Anterior cingulate cortex (tissue), 58 donors: ENCODE measurements around the gene GJC2.

Experiments
- DNase-seq, 58 donors: peaks; one replicate each; lab custom pipeline; 2025; lab: John Stamatoyannopoulos, UW

The GJC2 gene

DNA sequence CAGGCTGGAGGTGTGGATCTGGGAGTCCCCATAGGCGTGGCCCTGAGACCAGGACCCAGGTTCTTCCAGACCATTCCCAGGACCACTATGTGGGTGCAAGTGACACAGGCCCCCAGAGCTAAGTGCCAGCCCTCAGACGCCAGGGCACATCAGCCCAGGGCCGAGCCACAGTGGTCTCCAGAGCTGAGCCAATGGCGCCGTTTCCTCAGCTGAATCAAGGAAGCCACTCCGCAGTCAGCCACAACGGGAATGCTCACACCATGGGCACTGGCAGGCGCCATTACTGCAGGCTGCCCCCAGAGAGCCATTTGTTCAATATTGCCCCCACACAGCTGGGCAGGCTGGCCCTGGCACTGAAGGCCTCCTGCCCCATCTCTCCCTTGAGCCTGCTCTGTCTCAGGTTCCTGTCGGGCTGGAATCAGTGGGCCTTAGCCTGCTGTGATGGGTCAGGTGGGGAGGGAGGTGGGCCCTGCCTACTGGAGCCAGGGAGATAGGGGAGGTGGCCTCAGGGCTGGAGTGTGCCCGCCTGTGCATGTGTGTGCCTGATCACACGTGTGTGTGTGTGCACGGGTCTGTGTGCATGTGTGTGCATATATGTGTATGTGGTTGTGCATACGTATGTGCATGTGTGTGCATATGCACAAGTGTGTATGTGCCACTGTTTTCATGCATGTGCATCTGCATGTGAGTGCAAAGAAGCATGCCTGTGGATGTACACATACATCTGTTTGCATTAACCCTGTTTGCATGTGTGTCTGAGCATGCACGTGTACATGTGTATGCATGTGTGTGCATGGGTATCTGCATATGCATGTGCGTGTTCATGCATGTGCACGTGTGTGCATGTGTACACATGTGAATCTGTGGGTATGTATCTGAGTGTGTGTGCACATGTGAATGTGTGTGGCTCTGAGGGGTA is 6.1 kb downstream of the GJC2 start:
- DNase-seq, result no peak

DNA sequence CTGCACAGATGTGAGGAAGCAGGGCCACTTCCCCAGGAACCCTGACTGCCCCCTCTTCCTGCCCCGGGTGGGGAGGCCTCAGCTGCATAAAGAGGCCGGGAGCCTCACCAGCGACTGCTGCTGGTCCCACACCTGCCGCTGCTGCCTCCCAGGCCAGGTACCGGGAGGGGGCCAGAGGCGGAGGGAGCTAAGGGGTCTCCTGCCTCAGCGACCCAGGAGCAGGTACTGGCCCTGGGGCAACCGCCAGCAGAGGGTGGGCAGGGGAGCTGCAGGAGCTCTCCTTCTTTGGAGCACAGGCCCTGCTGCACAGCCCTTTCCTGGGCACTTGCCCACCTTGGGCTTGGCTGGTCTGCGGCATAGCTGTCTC is 6.8 kb downstream of the GJC2 start:
- no peak for DNase-seq

DNA sequence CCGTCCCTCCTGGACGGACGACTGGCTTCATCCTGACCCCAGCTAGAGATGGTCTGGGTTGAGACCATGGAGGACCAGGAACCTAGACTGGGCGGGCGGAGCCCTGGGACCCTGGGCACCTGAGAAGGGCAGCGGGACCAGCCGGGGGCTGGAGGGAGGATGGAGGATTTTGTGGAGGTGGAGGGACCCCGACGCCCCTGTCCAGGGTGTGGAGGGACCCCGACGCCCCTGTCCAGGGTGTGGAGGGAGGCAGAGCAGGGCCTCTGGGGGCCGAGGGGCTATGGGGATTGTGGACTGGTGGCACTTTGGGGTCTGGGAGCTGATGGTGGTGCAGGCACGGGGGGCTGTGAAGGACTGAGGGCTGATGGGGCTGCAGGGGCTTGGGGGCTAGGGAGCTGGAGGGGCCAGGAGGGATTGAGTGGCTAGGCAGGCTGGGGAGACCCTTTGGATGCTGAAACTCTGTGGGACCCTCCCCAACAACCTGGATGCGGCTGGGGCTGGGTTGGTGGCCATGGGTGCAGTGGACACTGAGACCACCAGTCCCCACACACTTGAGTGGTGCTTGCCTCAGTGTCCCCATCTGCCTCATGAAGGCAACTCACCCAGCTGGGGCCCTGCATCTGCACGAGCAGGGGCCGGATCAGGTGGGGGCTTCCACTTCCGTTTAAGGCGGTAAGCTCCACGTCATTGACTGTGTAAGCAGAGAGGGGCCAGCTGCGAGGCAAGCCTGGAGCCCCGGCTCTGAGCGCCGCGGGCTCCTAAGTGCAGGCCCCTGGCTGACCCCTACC is 7.4 kb downstream of the GJC2 start:
- DNase-seq, result no peak

- no peak for DNase-seq
Observed at GRCh38 chr1:228157729-228158126, 8.0 kb downstream of the GJC2 start.

GRCh38 chr1:228158151-228159007 is 8.6 kb downstream of the GJC2 start:
- DNase-seq, result no peak

GRCh38 chr1:228159008-228159665 is 9.4 kb downstream of the GJC2 start:
- no peak for DNase-seq

DNA sequence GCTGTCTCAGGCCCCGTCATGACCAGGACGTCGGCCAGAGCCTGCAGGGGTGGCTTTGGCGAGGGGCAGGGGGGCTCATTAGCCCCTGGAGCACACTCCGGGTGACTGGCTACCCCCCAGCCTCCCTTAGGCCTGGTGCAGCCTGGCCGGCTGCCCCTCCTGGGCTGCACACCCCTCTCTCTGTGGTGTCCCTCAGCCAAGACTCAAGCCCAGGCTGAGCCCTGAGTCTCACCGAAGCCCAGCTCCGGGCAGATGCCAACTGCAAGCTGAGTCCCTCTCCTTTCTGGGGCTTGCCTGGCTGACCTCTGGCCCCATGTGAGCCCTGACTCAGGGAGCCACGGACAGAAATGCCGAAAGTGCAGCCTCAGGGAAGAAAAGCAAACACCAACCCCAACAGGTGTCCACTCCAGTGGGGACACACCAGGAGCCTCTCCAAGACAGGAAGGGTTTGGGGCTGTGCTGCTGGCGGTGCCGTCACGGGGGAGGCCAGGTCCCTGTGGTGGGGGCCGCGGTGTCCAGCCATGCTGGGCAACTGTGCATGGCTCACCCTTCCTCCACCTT is 10.6 kb downstream of the GJC2 start:
- no peak for DNase-seq

DNA sequence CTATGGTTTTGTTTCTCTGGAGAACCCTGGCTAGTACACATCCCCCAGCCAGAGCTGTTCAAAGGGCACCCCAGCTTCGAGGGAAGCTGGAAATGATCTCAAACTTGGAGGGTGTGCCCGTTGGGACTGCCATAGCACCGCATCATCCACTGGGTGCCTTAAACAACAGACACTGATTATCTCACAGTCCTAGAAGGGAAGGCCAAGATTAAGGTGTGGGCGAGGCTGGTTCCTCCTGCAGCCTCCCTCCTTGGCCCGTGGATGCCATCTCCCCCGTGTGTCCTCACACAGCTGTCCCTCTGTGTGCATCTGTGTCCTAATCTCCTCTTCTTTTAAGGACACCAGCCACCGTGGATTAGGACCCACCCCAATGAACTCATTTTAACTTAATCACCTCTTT is 11.6 kb downstream of the GJC2 start:
- no peak for DNase-seq

DNA sequence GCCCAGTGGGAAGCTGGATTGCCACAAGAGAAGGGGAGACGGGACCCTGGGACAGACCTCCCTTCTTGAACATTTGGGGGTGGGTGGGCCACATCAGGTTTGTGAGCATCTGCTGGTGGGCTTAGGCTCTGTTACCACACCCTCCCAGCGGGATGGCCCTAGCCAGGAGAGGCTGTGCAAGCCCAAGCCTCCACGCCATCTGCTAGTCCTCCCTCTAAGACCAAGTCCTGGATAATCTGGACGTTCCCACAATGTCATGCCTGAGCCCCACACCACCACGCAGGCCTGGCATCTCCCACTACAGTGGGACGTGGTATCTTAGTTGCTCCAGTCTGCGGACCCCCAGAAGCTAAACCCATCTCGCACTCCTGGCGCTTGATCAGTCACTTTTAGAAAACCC is 12.1 kb downstream of the GJC2 start:
- no peak for DNase-seq

DNA sequence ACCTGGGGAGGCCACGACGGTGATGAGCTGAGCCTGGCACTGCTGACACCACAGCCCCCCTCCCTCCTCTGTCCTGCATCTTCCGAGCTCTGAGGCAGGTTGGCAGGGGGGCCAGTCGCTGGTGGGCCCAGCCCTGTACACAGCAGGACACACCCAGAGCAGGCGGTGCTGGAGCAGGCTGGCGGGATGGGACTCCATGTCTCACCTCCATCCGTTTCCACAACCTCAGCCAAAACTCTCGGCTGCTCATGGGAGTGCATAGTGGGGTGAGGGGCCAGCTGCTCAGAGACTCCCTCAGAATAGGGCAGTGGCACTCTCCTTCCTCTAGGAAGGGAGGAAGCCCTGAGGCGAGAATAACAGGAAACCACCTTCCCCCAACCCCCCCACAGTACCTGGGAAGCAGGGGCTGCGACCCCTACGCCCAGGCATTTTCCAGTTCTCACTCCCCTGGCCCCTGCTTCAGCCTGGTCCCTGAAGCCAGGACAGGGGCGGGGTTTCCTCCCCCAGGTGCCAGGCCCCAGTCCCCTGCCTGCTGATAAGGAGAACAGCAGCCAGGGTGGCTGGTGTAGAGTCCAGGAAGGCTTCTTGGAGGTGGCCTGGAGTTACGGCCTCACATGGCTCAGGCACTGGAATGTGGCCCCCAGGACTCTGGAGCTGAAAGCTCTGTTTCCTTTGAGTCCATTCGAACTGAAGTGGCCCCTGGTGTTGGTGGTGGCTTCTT is 12.7 kb downstream of the GJC2 start:
- DNase-seq, result no peak

DNA sequence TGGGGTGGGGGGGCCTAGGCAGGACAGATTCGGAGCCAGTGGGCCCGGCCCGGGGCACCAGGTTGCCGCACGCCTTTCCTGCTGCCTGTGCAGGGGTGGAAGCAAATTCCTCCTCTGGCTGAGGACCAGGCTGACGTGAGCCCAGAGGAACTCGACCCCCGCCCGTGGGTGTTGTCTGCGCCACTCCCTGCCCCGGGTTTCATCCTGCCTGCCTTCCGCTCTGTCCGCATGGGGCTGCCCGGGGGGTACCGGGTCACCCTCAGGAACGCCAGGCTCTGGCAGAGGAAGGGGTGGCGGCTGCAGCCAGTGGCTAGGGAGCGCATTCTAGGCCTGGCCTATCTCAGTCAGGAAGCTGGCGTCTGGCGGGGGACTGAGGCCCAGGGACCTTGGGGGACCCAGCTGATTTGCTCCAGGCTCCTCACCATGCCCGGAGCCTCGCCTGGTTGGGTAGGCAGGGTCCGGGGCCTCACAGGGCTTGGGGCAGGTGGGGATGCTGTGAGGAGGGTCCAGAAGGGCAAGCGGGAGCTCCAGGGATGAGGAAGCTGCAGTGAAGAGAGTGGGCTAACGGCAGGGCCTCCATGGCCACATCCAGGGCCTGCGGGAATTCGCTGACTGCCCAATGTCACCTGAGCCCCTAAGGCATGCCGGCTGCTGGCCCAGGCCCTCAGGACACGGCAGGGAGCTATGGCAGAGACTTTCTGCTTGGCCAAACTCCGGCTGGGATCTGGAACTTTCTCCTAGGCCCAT is 13.4 kb downstream of the GJC2 start:
- no peak for DNase-seq

DNA sequence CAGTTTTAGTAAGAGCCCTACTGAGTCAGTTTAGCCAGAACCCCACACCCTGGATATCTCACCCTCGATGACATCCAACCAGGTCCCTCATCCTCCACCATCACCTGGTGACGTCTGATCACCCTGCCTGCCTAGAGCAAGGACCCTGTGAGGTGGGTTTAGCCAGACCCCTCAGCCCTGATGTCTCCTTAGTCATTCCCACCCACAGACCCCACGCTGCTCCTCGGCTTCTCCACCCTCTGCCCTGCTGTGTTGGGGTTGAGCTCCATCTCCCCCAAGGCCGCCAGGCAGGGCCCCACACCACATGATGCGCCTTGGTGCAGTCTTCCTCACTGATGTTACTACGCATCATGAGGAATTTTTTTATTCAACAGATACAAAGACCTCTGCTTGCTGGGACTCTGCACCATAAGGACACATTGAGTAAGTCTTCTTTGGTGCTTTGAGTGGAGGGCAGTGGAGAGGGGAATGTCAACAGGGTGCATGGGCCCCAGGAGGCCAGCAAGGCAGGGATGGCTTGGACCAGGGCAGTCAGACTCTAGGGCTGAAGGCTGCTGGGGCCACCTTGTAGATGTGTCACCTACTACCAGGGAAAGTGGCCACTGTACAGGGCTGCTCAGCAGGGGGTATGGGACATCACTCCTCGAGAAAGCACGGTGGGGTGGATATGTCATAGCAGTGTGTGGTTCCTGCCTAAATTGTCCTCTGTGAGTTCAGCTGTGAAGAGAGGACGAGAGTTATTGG is 14.2 kb downstream of the GJC2 start:
- no peak for DNase-seq

GRCh38 chr1:228164561-228165371 is 15.0 kb downstream of the GJC2 start:
- peak in 1 of 58 donors; percentile 10 for DNase-seq

DNA sequence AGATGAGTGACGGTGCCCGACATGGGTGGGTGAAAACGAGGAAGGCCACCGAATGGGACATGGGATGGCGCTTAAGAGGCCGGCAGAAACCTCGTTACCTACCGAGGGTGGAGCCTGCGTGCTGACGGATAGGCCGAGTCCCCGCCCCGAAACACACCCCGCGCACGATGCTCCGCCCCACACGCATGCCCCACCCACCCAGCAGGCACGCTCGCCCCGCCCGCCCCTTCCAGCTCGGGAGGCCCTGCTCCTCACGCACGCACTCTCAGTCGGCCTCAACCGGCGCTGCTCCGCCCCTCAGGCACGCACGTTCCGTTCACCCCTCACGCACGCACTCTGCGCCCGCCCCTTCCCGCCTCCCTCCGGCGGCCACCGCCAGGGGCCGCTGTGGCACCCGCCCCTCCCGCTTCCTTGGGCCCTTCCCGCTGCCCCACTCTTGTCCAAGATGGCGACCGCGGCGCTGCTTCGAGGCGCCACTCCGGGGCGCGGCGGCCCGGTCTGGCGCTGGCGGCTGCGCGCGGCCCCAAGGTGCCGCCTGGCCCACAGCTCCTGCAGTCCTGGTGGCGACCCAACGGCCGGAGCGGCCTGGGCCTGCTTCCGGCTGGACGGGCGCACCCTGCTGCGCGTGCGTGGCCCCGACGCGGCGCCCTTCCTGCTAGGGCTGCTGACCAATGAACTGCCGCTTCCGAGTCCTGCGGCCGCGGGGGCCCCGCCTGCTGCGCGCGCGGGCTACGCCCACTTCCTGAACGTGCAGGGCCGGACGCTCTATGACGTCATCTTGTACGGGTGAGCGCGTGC is 15.8 kb downstream of the GJC2 start, which contains the start of gene IBA57:
Gene IBA57 (plus strand): TSS at position 433 of the 798 bp plus-strand sequence. CDS start 13 bp downstream, at position 446.
- peak; percentile 76 to 100 (median 99) for DNase-seq

DNA sequence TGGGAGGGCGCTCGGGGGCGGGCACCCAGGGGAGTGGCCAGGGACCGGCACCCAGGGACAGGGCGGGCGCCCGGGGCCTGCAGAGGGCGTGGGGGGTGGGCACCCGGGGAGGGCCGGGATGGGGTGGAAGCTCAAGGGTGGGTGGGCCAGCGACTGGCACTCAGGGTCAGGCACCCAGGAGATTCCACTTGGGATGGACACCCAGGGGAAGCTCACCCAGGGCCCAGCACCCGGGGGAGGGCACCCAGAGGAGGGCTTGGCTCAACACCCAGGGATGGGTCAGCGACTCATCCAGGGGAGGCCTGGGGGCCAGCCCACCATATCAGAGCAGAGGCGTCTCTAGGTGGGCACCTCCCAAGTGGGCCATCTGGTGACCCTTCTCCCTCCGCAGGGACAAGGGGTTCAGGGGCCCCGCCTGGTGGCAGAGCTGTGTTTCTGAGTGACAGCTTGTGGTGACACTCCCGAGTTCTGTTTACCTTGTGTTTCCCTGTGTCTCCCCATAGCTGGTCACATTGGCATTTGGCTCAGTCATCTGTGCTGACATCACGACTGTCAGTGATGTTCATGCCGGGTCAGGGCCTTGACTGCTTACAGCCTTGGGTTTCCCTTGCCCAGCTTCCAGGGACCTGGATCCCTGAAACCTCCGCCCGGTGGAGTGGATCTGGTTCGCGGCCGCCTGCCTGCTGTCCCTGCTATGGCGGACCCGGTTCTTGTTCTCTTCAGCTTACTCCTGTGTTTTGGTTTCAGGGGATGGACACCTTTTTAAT is 16.6 kb downstream of the GJC2 start:
- peak in 42 of 58 donors; percentile 42 to 89 (median 67) for DNase-seq
